ENCODE results near the gene ALK.

- TF ChIP-seq POLR2A (IDR thresholded peaks at IDR 0.05; ENCODE audit: low read length) = no peak
- no peak for TF ChIP-seq GATA1 (IDR thresholded peaks at IDR 0.05; ENCODE audit: low read depth, low read length)
These were observed 139.3 kb downstream of the ALK start for GRCh38 chr2:29782087-29782486.
